Measurements from ENCODE around the gene AMY2A. TPM values are rescaled to one million over a fixed set of nuclear protein-coding genes. Genes with fewer than 3 reads are reported as not detected.
"Not testable (repeated sequence)": the region's sequence is repeated elsewhere in the genome, so short reads cannot be mapped to it uniquely, and the experiment has no call there.

Gene AMY2A
- total RNA-seq, 2 experiments from 2014 or later = not detected

DNA sequence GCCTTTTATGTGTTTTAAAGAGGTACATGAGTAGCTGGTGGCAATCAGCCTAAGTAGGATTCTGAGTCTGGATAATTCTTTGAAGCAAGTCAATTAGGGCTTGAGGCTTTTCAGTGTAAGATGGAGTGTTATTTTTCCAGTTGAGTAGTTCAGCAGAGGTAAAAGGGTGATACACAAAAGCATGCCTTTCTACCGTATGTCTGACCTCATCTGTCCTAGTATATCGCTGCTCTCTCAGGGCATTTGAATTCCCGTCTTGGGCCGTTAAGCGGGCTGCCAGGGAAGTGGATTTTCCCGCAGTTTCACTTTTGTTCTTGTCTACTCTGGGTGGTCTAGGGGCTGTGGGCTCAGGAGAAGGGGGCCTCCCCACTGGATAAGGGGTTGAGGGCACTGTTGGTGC lies 36.9 kb downstream of the AMY2A start:
- H2AFZ ChIP-seq (ENCODE audit: low read length); H3K9me3 ChIP-seq (ENCODE audit: low read length); POLR2A ChIA-PET; H4K20me1 ChIP-seq (ENCODE audit: insufficient read depth, low read length); CTCF ChIA-PET (ENCODE audit: unreplicated experiment); H3K4me1 ChIP-seq (ENCODE audit: insufficient read depth, low read length, poor library complexity, severe bottlenecking); H3K36me3 ChIP-seq (ENCODE audit: insufficient read depth, low read length); BruUV-seq (replicated peaks); H3K4me2 ChIP-seq (ENCODE audit: low read length); DNase-seq (ENCODE audit: low spot score); intact Hi-C loops (cut with micrococcal nuclease; ENCODE audit: unreplicated experiment); H3K79me2 ChIP-seq (ENCODE audit: insufficient read depth, low read depth, low read length); H3K4me3 ChIP-seq (ENCODE audit: low read depth, low read length, poor library complexity, severe bottlenecking); H3K9me2 ChIP-seq (ENCODE audit: insufficient read depth, low read length); H3K27ac ChIP-seq (ENCODE audit: low read depth, low read length, poor library complexity, severe bottlenecking): not testable (repeated sequence)

DNA sequence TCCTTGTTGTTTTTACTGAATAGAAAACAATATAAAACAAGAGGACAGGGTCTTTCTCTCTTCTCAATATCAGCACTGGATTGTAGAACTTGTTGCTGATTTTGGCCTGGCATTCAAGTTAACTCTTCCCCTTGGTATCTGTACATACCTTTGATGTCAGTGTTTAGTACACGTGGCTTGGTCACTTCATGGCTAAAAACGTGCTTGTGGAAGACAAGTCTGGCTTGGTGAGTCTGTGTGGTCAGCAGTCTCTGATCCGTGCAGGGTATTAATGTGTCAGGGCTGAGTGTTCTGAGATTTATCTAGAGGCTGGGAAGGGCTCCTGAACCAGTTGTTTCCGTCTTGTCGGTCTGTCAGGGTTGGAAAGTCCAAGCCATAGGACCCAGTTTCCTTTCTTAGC lies 38.2 kb downstream of the AMY2A start, which contains the start of gene AMY1A:
Gene AMY1A (plus strand): TSS at position 301 of the 400 bp plus-strand sequence. CDS start 571 bp downstream, outside the sequence.
- H3K9me2 ChIP-seq (ENCODE audit: insufficient read depth, low read length); H3K4me3 ChIP-seq (ENCODE audit: low read depth, low read length, poor library complexity, severe bottlenecking); H3K4me2 ChIP-seq (ENCODE audit: low read length); BruUV-seq (replicated peaks); CTCF ChIA-PET (ENCODE audit: unreplicated experiment); H3K27ac ChIP-seq (ENCODE audit: low read depth, low read length, poor library complexity, severe bottlenecking); intact Hi-C loops (cut with micrococcal nuclease; ENCODE audit: unreplicated experiment); H3K79me2 ChIP-seq (ENCODE audit: insufficient read depth, low read depth, low read length); H3K9me3 ChIP-seq (ENCODE audit: low read length); H3K4me1 ChIP-seq (ENCODE audit: insufficient read depth, low read length, poor library complexity, severe bottlenecking); H4K20me1 ChIP-seq (ENCODE audit: insufficient read depth, low read length); H2AFZ ChIP-seq (ENCODE audit: low read length); H3K36me3 ChIP-seq (ENCODE audit: insufficient read depth, low read length); DNase-seq (ENCODE audit: low spot score); POLR2A ChIA-PET: not testable (repeated sequence)

Small RNAs within 50 kb of the gene (small RNA-seq; reads per million reads assigned to genes)
- not detected for gene AC105272.1

Other genes starting within 250 kb of the AMY2A start
- 20.1 and 22.6 TPM in 2 replicates for gene RNPC3, start 91.7 kb upstream of the AMY2A start, total RNA-seq (2014; rRNA removed; shearing (Covaris generic))
- 33.6 and 43.7 TPM in 2 replicates for gene RNPC3, start 91.7 kb upstream of the AMY2A start, total RNA-seq (2022)
- 3.4 and 5.7 TPM in 2 replicates for gene AMY2B, start 45.8 kb upstream of the AMY2A start, total RNA-seq (2014; rRNA removed; shearing (Covaris generic))
- gene AMY2B, start 45.8 kb upstream of the AMY2A start, total RNA-seq (2022) = 5.1 and 5.7 TPM in 2 replicates
- gene AMY1A, start 38.3 kb downstream of the AMY2A start, total RNA-seq (2014; rRNA removed; shearing (Covaris generic)) = not detected in 2 replicates
- not detected in 2 replicates for gene AMY1A, start 38.3 kb downstream of the AMY2A start, total RNA-seq (2022)
- not detected in 2 replicates for gene AMY1B, start 78.8 kb downstream of the AMY2A start, total RNA-seq (2014; rRNA removed; shearing (Covaris generic))
- gene AMY1B, start 78.8 kb downstream of the AMY2A start, total RNA-seq (2022) = not detected in 2 replicates
- not detected in 2 replicates for gene AMY1C, start 132.5 kb downstream of the AMY2A start, total RNA-seq (2014; rRNA removed; shearing (Covaris generic))
- not detected in 2 replicates for gene AMY1C, start 132.5 kb downstream of the AMY2A start, total RNA-seq (2022)

Measured in OCI-LY7 (cell line).